ENCODE measurements around the gene TSC22D4. TPM values are rescaled to one million over a fixed set of nuclear protein-coding genes. Genes with fewer than 3 reads are reported as not detected.
"Not testable (repeated sequence)": the region's sequence is repeated elsewhere in the genome, so short reads cannot be mapped to it uniquely, and the experiment has no call there.

TSC22D4 gene
- total RNA-seq, 1 donor from 2014 or later, result 68.2 TPM

DNA sequence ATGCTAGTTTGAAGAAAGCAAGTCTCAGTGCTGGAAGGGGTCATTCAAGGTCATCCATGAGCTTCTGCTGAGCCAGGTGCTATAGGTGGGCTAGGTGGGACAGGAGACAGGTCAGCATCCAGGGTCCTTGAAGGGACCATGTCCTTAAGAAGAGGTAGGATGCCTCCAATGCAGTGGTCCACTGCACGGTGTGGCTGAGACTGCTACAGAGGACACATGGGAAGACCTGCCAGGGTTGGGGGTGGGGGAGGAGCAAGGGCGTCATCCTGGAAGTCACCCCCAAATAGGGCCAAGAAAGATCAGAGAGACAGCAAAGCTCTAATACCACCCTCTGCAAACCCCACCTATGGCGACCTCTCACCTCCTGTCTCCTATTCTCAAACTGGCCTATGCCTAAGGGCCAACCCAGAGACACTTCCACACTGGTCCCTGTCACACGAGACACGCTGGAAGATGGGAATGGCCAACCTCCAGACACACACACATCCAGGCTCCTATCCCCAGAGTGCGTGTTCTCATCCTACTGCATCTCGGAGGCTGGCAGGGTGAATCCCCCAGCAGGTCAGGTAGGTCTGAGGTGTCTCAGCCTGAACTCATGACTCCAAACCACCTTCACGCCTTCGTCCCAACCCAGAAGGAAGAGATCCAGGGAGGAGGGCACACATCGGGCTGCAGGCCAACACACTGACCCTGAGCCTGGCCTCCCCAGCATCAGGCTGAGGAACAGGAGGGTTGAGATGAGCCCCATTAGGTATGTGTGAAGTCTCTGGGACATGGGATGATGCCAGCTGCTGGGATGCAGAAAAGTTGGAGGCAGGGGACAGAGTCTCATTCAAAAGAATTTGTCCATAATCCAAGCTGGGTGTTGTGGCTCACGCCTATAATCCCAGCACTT, 37.1 kb downstream of the TSC22D4 start:
- intact Hi-C loops (cut with DNase I), result no loop called here
- Histone ChIP-seq H3K9me3 (no peaks in the 10 kb centered on the region), H3K27ac (no peak overlapping the region), H3K36me3 (no peaks in the 10 kb centered on the region), H3K4me1 (no peaks in the 10 kb centered on the region), H3K4me3 (no peak overlapping the region), H3K27me3 (no peaks in the 10 kb centered on the region)
- TF ChIP-seq CTCF (IDR thresholded peaks at IDR 0.05), result no peak
- DNase-seq (ENCODE audit: low spot score in 2 of 2), result no peak

- peaks cover 4 to 11% of the 10 kb centered on the region in 2 donors for H3K4me1 ChIP-seq
- not testable (repeated sequence) for H3K27me3 ChIP-seq; H3K9me3 ChIP-seq; H3K4me3 ChIP-seq; DNase-seq (ENCODE audit: low spot score in 2 of 2); H3K27ac ChIP-seq; H3K36me3 ChIP-seq
- intact Hi-C loops (cut with DNase I), result loop anchor here (5.0 to 10.0 kb wide), 2 partner anchors 173 to 806 kb away; partner anchors contain the start of genes FIS1 and MOSPD3
These were observed 39.8 kb downstream of the TSC22D4 start for GRCh38 chr7:100439244-100439643.

DNA sequence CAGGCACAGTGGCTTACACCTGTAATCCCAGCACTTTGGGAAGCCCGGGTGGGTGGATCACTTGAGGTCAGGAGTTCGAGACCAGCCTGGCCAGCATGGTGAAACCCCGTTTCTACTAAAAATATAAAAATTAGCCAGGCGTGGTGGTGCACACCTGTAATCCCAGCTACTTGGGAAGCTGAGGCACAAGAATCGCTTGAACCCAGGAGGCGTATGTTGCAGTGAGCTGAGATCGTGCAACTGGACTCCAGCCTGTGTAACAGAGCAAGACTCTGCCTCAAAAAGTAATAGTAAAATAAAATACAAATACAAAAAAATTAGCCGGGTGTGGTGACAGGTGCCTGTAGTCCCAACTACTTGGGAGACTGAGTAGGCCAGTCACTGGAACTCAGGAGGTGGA, 40.3 kb downstream of the TSC22D4 start:
- not testable (repeated sequence) for H3K27ac ChIP-seq
- intact Hi-C loops (cut with DNase I), result loop anchor here (5.0 to 10.0 kb wide), 2 partner anchors 174 to 806 kb away; partner anchors contain the start of genes FIS1 and MOSPD3
- DNase-seq (ENCODE audit: low spot score in 2 of 2), result peak in 1 of 2 donors; percentile 33

DNA sequence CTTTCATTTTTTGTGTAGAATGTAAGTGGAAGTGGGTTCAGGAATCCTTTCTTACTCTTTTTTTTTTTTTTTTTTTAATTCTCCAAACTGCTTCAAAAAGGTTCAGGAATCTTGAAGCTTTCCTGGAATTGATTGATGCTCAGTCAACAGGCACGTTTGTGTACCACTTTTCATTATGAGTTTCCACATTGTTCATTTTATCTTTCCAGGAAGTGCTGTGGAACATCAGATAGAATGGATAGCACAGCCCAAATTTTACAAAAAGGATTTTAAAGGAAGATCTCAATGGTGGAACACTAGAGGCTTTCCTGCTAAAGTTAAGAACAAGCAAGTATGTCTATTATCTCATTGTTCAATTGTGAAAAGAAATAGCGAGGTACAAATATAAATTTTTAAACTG, 40.8 kb downstream of the TSC22D4 start:
- no peaks in the 10 kb centered on the region for H3K9me3 ChIP-seq
- no peak for DNase-seq (ENCODE audit: low spot score in 2 of 2)
- TF ChIP-seq CTCF (IDR thresholded peaks at IDR 0.05), result no peak
- H3K4me1 ChIP-seq, result peaks cover 4 to 11% of the 10 kb centered on the region in 2 donors
- H3K27me3 ChIP-seq, result no peaks in the 10 kb centered on the region
- H3K27ac ChIP-seq, result no peak overlapping the region
- intact Hi-C loops (cut with DNase I), result loop anchor here (5.0 to 10.0 kb wide), 2 partner anchors 174 to 807 kb away; partner anchors contain the start of genes FIS1 and MOSPD3
- H3K36me3 ChIP-seq, result peaks cover 11 to 18% of the 10 kb centered on the region in 2 donors
- no peak overlapping the region for H3K4me3 ChIP-seq

More for the DNA sequence above, 40.3 kb downstream of the TSC22D4 start:
- Histone ChIP-seq H3K36me3 (peaks cover 8 to 13% of the 10 kb centered on the region in 2 donors), H3K4me1 (peaks cover 4 to 11% of the 10 kb centered on the region in 2 donors)
- not testable (repeated sequence) for H3K4me3 ChIP-seq, H3K9me3 ChIP-seq, H3K27me3 ChIP-seq

DNA sequence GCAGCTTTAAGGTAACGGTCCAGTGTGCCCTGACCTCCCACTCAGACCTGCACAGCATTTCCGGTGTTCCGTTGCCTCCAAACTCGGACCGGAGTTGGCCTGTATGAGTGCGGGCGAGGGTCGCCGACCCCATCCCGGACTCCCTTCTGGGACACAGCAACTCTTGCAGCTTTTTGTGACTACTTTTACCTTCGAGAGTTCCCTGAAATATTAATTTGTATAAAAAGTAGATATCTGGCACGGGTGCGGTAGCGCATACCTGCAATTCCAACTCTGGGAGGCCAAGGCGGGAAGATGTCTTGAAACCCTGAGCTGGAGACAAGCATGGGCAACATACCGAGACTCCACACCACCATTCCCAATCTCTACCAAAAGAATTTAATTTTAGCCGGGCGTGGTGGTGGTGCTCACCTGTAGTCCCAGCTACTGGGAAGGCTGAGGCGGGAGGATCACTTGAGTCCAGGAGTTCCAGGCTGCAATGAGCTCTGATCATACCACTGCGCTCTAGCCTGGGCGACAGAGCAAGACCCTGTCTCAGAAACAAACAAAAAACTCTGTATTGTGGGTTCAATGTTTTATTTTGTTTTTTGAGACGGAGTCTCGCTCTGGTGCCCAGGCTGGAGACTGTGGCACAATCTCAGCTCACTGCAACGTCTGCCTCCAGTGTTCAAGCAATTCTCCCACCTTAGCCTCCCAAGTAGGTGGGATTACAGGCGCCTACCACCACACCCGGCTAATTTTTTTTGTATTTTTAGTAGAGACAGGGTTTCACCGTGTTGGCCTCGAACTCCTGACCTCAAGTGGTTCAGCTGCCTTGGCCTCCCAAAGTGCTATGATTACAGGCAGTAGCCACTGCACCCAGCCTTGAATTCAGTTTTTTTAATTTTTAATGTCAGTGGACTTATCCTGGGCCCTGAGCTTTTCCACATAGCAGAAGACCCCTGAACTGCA, 41.6 kb downstream of the TSC22D4 start:
- Histone ChIP-seq H3K9me3 (no peaks in the 10 kb centered on the region), H3K36me3 (peaks cover 11 to 26% of the 10 kb centered on the region in 2 donors), H3K4me3 (peak overlapping the region in 1 of 2 donors; percentile 90), H3K27me3 (no peaks in the 10 kb centered on the region), H3K4me1 (peaks cover 4 to 11% of the 10 kb centered on the region in 2 donors), H3K27ac (peak overlapping the region; percentile 96 to 98)
- intact Hi-C loops (cut with DNase I), result loop anchor here (5.0 to 10.0 kb wide), 2 partner anchors 175 to 807 kb away; partner anchors contain the start of genes FIS1 and MOSPD3
- TF ChIP-seq CTCF (IDR thresholded peaks at IDR 0.05), result no peak
- DNase-seq (ENCODE audit: low spot score in 2 of 2), result peak in 1 of 2 donors; percentile 69

Data from ascending aorta (tissue), 2 donors.